Bronchial smooth muscle cell (primary cell): Measurements from ENCODE around the gene AXL. TPM values are rescaled to one million over a fixed set of nuclear protein-coding genes. Genes with fewer than 3 reads are reported as not detected.

Experiments
- total RNA-seq: library from RNA; depleted of rRNA; stranded (reverse); fragments of >200 nt; gene quantifications from 2 replicates; pipeline ENCODE4 v1.2.1, GENCODE V29; 2014

The AXL gene
- total RNA-seq, result 105 and 126 TPM in 2 replicates

DNA sequence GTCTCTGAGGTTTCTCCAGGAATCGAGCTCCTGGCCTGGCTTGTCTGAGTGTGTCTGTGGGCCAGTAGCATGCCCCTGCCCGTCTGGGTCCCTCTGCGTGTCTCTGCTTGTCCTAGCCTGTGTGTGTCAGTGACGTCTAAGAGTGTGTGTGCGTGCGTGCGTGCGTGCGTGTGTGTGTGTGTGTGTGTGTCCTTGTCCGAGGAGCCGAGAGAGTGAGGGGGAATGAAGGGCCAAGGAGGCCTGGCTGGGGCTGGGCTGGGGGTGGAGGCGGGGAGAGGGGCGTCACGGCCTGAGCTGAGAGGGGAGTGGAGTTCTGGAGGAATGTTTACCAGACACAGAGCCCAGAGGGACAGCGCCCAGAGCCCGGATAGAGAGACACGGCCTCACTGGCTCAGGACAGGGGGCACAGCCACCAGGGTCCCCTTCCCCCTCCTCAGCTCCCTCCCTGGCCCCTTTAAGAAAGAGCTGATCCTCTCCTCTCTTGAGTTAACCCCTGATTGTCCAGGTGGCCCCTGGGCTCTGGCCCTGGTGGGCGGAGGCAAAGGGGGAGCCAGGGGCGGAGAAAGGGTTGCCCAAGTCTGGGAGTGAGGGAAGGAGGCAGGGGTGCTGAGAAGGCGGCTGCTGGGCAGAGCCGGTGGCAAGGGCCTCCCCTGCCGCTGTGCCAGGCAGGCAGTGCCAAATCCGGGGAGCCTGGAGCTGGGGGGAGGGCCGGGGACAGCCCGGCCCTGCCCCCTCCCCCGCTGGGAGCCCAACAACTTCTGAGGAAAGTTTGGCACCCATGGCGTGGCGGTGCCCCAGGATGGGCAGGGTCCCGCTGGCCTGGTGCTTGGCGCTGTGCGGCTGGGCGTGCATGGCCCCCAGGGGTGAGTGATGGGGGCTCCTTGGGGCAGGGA is at the start of gene AXL:
Gene AXL, plus strand, starts transcription at position 609 of the 893 bp plus-strand sequence. Its CDS starts 170 bp downstream, at position 779.

DNA sequence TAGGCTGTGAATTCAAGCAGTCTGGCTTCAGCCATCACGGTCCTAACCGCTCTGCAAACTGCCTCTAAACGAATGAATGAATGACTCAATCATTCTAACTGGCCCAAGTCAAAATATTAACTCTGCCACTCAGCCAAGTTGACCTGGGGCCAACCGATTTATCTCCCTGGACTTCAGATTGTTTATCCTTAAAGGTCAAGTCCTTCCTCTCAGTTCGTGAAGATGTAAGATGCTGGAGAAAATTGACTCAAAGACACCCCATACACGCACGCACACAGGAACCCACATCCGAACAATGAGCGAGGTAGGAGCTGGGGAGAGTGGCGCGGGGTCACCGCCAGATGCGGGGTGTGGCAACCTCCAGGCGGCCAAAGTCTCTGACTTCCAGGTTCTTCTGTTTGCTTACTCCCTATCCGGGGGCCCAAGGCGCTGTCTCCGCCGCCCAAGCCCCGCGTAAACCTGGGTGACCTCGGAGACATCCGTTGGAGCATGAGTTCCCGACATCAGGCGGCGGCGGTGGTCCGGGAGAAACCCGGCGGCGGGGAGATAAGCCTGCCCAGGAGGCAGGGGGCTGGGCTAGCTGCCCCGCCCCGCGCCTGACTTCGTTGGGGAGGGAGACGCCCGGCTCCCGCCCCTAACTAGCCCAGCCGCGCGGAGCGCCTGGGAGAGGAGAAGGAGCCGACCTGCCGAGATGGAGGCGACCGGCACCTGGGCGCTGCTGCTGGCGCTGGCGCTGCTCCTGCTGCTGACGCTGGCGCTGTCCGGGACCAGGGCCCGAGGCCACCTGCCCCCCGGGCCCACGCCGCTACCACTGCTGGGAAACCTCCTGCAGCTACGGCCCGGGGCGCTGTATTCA is 26.2 kb upstream of the AXL start, which contains the start of gene CYP2S1:
Gene CYP2S1, plus strand, starts transcription at position 646 of the 856 bp plus-strand sequence. Its CDS starts 46 bp downstream, at position 692.

GRCh38 chr19:41263850-41264580 is 45.0 kb downstream of the AXL start, which contains the start of gene HNRNPUL1:
HNRNPUL1 (plus strand) TSS chr19:41264372; CDS start chr19:41264504, 132 bp downstream.

GRCh38 chr19:41310033-41310831 is 91.2 kb downstream of the AXL start, which contains the start of gene CCDC97:
CCDC97 (plus strand) TSS chr19:41310172; CDS start chr19:41310311, 139 bp downstream.

Other genes with a start within 250 kb of the AXL start
- gene CYP2B6, start 227.9 kb upstream of the AXL start, total RNA-seq, result not detected in 2 replicates
- gene CYP2A13, start 130.8 kb upstream of the AXL start, total RNA-seq, result not detected in 2 replicates
- gene CYP2F1, start 104.8 kb upstream of the AXL start, total RNA-seq, result not detected in 2 replicates
- 0.77 and 3.3 TPM in 2 replicates for gene CYP2S1, start 26.0 kb upstream of the AXL start, total RNA-seq
- gene HNRNPUL1, start 45.1 kb downstream of the AXL start, total RNA-seq, result 48.0 and 54.5 TPM in 2 replicates
- gene CCDC97, start 90.9 kb downstream of the AXL start, total RNA-seq, result 7.9 and 9.3 TPM in 2 replicates
- gene TGFB1, start 134.7 kb downstream of the AXL start, total RNA-seq, result 8.2 and 9.8 TPM in 2 replicates
- 4.1 and 4.8 TPM in 2 replicates for gene B9D2, start 144.9 kb downstream of the AXL start, total RNA-seq
- 9.3 and 9.4 TPM in 2 replicates for gene TMEM91, start 157.3 kb downstream of the AXL start, total RNA-seq
- 7.3 and 7.9 TPM in 2 replicates for gene EXOSC5, start 178.1 kb downstream of the AXL start, total RNA-seq
- gene BCKDHA, start 178.6 kb downstream of the AXL start, total RNA-seq, result 19.1 and 22.9 TPM in 2 replicates
- 3.2 and 5.2 TPM in 2 replicates for gene B3GNT8, start 208.2 kb downstream of the AXL start, total RNA-seq
- 28.1 and 32.6 TPM in 2 replicates for gene DMAC2, start 220.7 kb downstream of the AXL start, total RNA-seq
- gene ERICH4, start 223.9 kb downstream of the AXL start, total RNA-seq, result not detected in 2 replicates